ENCODE results near the gene TBCK.

TBCK gene

GRCh38 chr4:106255195-106255594 is 60.8 kb downstream of the TBCK start:
- no peak for DNase-seq (ENCODE audit: low spot score)
- in situ Hi-C loops (cut with MboI; ENCODE audit: low pct_unique_long_range_greater_than_20kb, low sequenced_read_pairs, unreplicated experiment) = no loop called here
- TF ChIP-seq CTCF (IDR thresholded peaks at IDR 0.05; ENCODE audit: extremely low read depth, insufficient read depth, missing control alignments) = no peak

- in situ Hi-C loops (cut with MboI; ENCODE audit: low pct_unique_long_range_greater_than_20kb, low sequenced_read_pairs, unreplicated experiment) = no loop called here
- DNase-seq (ENCODE audit: low spot score) = no peak
- TF ChIP-seq CTCF (IDR thresholded peaks at IDR 0.05; ENCODE audit: extremely low read depth, insufficient read depth, missing control alignments) = no peak
Observed at GRCh38 chr4:106253364-106254129, 62.5 kb downstream of the TBCK start.

GRCh38 chr4:106247600-106247999 is 68.4 kb downstream of the TBCK start:
- in situ Hi-C loops (cut with MboI; ENCODE audit: low pct_unique_long_range_greater_than_20kb, low sequenced_read_pairs, unreplicated experiment) = no loop called here
- TF ChIP-seq CTCF (IDR thresholded peaks at IDR 0.05; ENCODE audit: extremely low read depth, insufficient read depth, missing control alignments) = no peak
- DNase-seq (ENCODE audit: low spot score) = no peak

DNA sequence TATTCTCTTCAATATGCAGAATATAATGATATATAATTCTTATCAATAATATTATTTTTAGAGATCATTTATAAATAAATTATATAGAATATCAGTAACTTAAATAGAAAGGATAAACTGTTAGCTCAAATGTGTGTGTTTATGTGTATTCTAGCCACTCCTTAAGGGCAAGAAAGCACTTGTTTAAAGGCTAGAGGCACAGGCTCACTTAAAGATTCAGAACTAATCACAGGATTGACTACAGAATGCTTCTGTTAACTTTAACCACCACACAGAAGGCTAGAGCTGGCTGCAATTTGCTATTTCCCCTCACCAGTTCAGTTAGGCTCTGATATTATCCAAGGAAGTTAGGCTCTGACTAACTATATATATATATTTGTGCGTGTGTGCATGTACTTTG is 69.6 kb downstream of the TBCK start:
- TF ChIP-seq CTCF (IDR thresholded peaks at IDR 0.05; ENCODE audit: extremely low read depth, insufficient read depth, missing control alignments) = no peak
- DNase-seq (ENCODE audit: low spot score) = no peak
- in situ Hi-C loops (cut with MboI; ENCODE audit: low pct_unique_long_range_greater_than_20kb, low sequenced_read_pairs, unreplicated experiment) = no loop called here

DNA sequence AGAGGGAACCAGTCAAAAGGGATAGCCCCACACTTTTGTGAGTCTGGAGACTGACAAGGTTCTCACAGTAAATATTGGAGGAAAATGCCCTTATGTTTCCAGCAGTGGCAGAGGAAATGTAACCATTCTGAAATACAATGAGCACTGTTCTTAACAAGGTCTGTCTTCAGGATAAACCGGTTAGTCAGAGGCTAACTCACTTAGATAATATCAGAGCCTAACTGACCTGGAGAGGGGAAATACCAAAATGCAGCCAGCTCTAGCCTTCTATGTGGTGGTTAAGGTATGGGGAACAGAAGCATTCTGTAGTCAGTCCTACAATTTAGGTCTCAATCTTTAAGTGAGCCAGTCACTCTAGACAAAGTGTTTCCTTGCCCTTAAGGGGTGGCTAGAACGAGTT is 70.8 kb downstream of the TBCK start:
- no peak for TF ChIP-seq CTCF (IDR thresholded peaks at IDR 0.05; ENCODE audit: extremely low read depth, insufficient read depth, missing control alignments)
- in situ Hi-C loops (cut with MboI; ENCODE audit: low pct_unique_long_range_greater_than_20kb, low sequenced_read_pairs, unreplicated experiment) = no loop called here
- DNase-seq (ENCODE audit: low spot score) = no peak

DNA sequence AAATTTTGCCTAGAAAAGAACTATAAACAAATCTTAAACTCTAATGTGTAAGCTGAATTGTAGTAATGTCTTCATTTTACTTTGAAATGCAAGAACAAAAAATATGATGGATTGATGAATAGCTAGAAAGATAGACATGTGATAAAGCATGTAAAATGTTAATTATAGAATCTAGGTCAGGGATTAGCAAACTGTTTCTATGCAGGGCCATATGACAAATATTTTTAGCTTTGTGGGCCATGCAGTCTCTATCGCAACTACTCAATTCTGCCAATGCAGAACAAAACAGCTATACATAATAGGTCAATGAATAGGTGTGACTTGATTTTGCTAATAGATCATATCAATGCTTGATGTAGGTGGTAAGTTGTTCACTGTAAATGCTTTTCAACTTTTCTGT is 75.3 kb downstream of the TBCK start:
- no peak for TF ChIP-seq CTCF (IDR thresholded peaks at IDR 0.05; ENCODE audit: extremely low read depth, insufficient read depth, missing control alignments)
- in situ Hi-C loops (cut with MboI; ENCODE audit: low pct_unique_long_range_greater_than_20kb, low sequenced_read_pairs, unreplicated experiment) = no loop called here
- DNase-seq (ENCODE audit: low spot score) = no peak
